GM21447 (cell line): ENCODE results near the gene GNB1.
"Not testable (repeated sequence)": the region's sequence is repeated elsewhere in the genome, so short reads cannot be mapped to it uniquely, and the experiment has no call there.

Experiments
- ATAC-seq: cut with Tn5 transposase; IDR thresholded peaks from one replicate; pipeline ENCODE4 v1.9.1; 2021; ENCODE audit not compliant: unreplicated experiment

The GNB1 gene

DNA sequence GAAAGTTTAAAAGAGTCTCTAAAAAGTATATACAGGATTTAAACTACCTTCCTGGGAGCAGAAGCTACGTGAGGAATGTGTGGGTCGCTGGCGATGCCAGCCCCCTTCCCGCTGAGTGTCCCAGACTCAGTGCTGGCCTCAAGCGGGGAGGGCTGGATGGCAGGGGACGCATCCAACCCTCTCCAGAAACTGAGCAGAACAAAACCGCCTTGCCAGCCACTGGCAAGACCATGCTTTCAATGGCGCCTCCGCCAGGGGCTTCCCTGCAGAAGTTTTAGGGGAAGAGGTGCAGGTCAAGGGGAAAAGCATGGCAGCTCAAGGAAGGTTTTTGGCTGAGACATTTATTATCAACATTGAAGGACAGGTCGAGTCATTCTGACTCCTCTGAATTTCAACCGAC is 138.7 kb downstream of the GNB1 start:
- no peak for ATAC-seq

DNA sequence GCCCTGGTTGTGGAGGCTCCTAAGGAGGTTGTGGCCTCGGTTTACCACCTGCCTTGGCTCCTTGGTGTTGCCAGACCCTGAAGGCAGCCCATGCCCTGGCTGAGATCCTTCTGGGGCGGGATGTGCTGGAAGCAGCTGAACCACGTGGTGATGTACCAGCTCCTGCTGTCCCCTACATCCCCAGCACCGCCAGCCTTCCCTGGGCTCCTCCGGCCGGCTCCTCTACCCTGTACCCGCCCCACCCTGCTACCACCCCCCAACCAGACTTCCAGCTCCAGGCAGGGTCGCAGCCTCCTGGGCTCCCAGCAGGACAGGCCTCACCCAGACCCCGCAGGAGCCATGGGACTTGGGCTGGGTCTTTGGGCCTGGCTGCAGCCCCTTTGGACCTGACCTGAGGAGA is 140.9 kb downstream of the GNB1 start:
- ATAC-seq: not testable (repeated sequence)

- no peak for ATAC-seq
These were observed 142.1 kb downstream of the GNB1 start for GRCh38 chr1:1748686-1749321.

- peak; percentile 82 for ATAC-seq
These were observed 144.3 kb downstream of the GNB1 start for GRCh38 chr1:1746566-1746909.

GRCh38 chr1:1745651-1746565 is 145.0 kb downstream of the GNB1 start:
- peak; percentile 57 for ATAC-seq

DNA sequence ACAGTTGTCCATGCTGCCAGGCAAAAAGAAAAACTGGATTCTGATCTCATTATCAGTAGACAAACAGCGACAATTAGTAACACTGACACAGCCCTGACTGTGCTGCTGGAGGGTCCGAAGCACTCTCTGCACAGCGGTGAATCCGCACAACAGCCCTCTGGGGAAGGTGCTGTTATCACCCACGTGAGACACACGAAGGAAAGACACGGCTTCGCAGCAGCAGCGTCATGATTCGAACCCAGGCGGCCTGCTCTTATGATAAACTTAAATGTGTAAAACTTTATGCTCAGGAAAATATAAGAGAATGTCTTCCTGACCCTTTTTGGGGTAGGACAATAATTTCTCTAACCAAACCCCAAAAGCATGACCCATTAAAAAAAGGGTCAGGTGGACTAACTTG is 148.4 kb downstream of the GNB1 start:
- not testable (repeated sequence) for ATAC-seq

GRCh38 chr1:1741013-1741412 is 149.9 kb downstream of the GNB1 start:
- ATAC-seq: not testable (repeated sequence)

GRCh38 chr1:1738799-1739337 is 152.0 kb downstream of the GNB1 start:
- ATAC-seq: not testable (repeated sequence)

- ATAC-seq: not testable (repeated sequence)
These were observed 153.0 kb downstream of the GNB1 start for GRCh38 chr1:1737675-1738590.
